Measurements from ENCODE around the gene MARVELD1.

MARVELD1 gene

GRCh38 chr10:97724341-97724941, 10.9 kb downstream of the MARVELD1 start:
- DNase-seq: no peak

GRCh38 chr10:97726636-97727178, 13.2 kb downstream of the MARVELD1 start:
- DNase-seq: no peak

- DNase-seq: no peak
Measured at GRCh38 chr10:97729014-97729413, 15.5 kb downstream of the MARVELD1 start.

- peak; percentile 23 for DNase-seq
Measured at GRCh38 chr10:97731346-97732051, 18.0 kb downstream of the MARVELD1 start.

- no peak for DNase-seq
Measured at GRCh38 chr10:97732052-97732359, 18.5 kb downstream of the MARVELD1 start.

- no peak for DNase-seq
Measured at GRCh38 chr10:97733256-97733655, 19.7 kb downstream of the MARVELD1 start.

- no peak for DNase-seq
Measured at GRCh38 chr10:97734021-97734420, 20.5 kb downstream of the MARVELD1 start.

- no peak for DNase-seq
Measured at GRCh38 chr10:97736403-97736901, 22.9 kb downstream of the MARVELD1 start.

GRCh38 chr10:97736902-97737769, 23.6 kb downstream of the MARVELD1 start, which contains the start of gene ZFYVE27:
Gene ZFYVE27, plus strand, starts transcription at chr10:97737128. Its CDS starts 1,350 bp downstream, at chr10:97738478.
- DNase-seq: peak; percentile 53

- DNase-seq: no peak
Measured at GRCh38 chr10:97737770-97738265, 24.3 kb downstream of the MARVELD1 start.

- DNase-seq: no peak
Measured at GRCh38 chr10:97738616-97739015, 25.1 kb downstream of the MARVELD1 start.

- no peak for DNase-seq
Measured at GRCh38 chr10:97740613-97741012, 27.1 kb downstream of the MARVELD1 start.

- DNase-seq: no peak
Measured at GRCh38 chr10:97743169-97743943, 29.8 kb downstream of the MARVELD1 start.

GRCh38 chr10:97744405-97745035, 31.0 kb downstream of the MARVELD1 start:
- no peak for DNase-seq

- DNase-seq: no peak
Measured at GRCh38 chr10:97747573-97747972, 34.0 kb downstream of the MARVELD1 start.

GRCh38 chr10:97748116-97748515, 34.6 kb downstream of the MARVELD1 start:
- DNase-seq: no peak

GRCh38 chr10:97752956-97753355, 39.4 kb downstream of the MARVELD1 start:
- no peak for DNase-seq

- no peak for DNase-seq
Measured at GRCh38 chr10:97754726-97755125, 41.2 kb downstream of the MARVELD1 start.

GRCh38 chr10:97755718-97756117, 42.2 kb downstream of the MARVELD1 start:
- no peak for DNase-seq

- no peak for DNase-seq
Measured at GRCh38 chr10:97757471-97757870, 43.9 kb downstream of the MARVELD1 start.

GRCh38 chr10:97759158-97759887, 45.8 kb downstream of the MARVELD1 start:
- DNase-seq: peak; percentile 33
